Midbrain (tissue), 1 donor: ENCODE data around the gene PTPRN2.
"Not testable (repeated sequence)": the region's sequence is repeated elsewhere in the genome, so short reads cannot be mapped to it uniquely, and the experiment has no call there.

Source experiments
- DNase-seq: peaks from one replicate; lab custom pipeline; 2025; lab: John Stamatoyannopoulos, UW

Gene PTPRN2

GRCh38 chr7:158516524-158516923 lies 71.1 kb downstream of the PTPRN2 start:
- DNase-seq = no peak

GRCh38 chr7:158512869-158513268 lies 74.8 kb downstream of the PTPRN2 start:
- no peak for DNase-seq

GRCh38 chr7:158512042-158512441 lies 75.6 kb downstream of the PTPRN2 start:
- DNase-seq = no peak

- no peak for DNase-seq
Observed at GRCh38 chr7:158508802-158509385, 78.7 kb downstream of the PTPRN2 start.

GRCh38 chr7:158508321-158508720 lies 79.3 kb downstream of the PTPRN2 start:
- not testable (repeated sequence) for DNase-seq

GRCh38 chr7:158507917-158508316 lies 79.7 kb downstream of the PTPRN2 start:
- DNase-seq = no peak

GRCh38 chr7:158507175-158507574 lies 80.4 kb downstream of the PTPRN2 start:
- not testable (repeated sequence) for DNase-seq

GRCh38 chr7:158506626-158507025 lies 81.0 kb downstream of the PTPRN2 start:
- DNase-seq = no peak

GRCh38 chr7:158505683-158506082 lies 81.9 kb downstream of the PTPRN2 start:
- DNase-seq = no peak

GRCh38 chr7:158502068-158502750 lies 85.4 kb downstream of the PTPRN2 start:
- no peak for DNase-seq

- no peak for DNase-seq
Observed at GRCh38 chr7:158501393-158502067, 86.1 kb downstream of the PTPRN2 start.

GRCh38 chr7:158500651-158501052 lies 87.0 kb downstream of the PTPRN2 start:
- no peak for DNase-seq

- DNase-seq = no peak
Observed at GRCh38 chr7:158499082-158499455, 88.6 kb downstream of the PTPRN2 start.

GRCh38 chr7:158498443-158499081 lies 89.1 kb downstream of the PTPRN2 start:
- DNase-seq = no peak

GRCh38 chr7:158497627-158498026 lies 90.0 kb downstream of the PTPRN2 start:
- DNase-seq = no peak

GRCh38 chr7:158495786-158496185 lies 91.8 kb downstream of the PTPRN2 start:
- DNase-seq = no peak

- no peak for DNase-seq
Observed at GRCh38 chr7:158495216-158495615, 92.4 kb downstream of the PTPRN2 start.

GRCh38 chr7:158494643-158495042 lies 93.0 kb downstream of the PTPRN2 start:
- DNase-seq = no peak

- no peak for DNase-seq
Observed at GRCh38 chr7:158494162-158494586, 93.4 kb downstream of the PTPRN2 start.

- no peak for DNase-seq
Observed at GRCh38 chr7:158492367-158492764, 95.3 kb downstream of the PTPRN2 start.

GRCh38 chr7:158491094-158491493 lies 96.5 kb downstream of the PTPRN2 start:
- no peak for DNase-seq

GRCh38 chr7:158490171-158490782 lies 97.3 kb downstream of the PTPRN2 start:
- DNase-seq = no peak
